ENCODE data around the gene SRSF5. TPM values are rescaled to one million over a fixed set of nuclear protein-coding genes. Genes with fewer than 3 reads are reported as not detected.

The SRSF5 gene
- total and polyA plus RNA-seq, 2 donors (not counting 3 experiments of a cell fraction or from before 2014, with no cell fraction given): 192 to 253 TPM

GRCh38 chr14:69797573-69798338, 30.8 kb downstream of the SRSF5 start:
- ChIA-PET CTCF (interaction anchor here (1.4 kb wide), 1 partner anchor 20 kb away, joined by 6 read pairs; no protein-coding TSS in a partner anchor), POLR2A (no interaction called here)
- H3K79me2 ChIP-seq (ENCODE audit: control insufficient read depth, insufficient read depth, low read length): no peaks in the 10 kb centered on the region
- no peak overlapping the region for H3K27ac ChIP-seq (ENCODE audit: insufficient read depth, low read depth, low read length)
- TF ChIP-seq POLR2AphosphoS5 (IDR thresholded peaks at IDR 0.05; ENCODE audit: insufficient read depth, low read depth, low read length): no peak
- no peak for TF ChIP-seq GATA2 (IDR thresholded peaks at IDR 0.05; ENCODE audit: insufficient read depth, insufficient read length, low read depth, low read length)
- TF ChIP-seq, protein P1, sequence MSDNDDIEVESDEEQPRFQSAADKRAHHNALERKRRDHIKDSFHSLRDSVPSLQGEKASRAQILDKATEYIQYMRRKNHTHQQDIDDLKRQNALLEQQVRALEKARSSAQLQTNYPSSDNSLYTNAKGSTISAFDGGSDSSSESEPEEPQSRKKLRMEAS (IDR thresholded peaks at IDR 0.05; ENCODE audit: insufficient read depth, insufficient read length): no peak
- TF ChIP-seq JUN (IDR thresholded peaks at IDR 0.05; ENCODE audit: borderline replicate concordance, insufficient read depth, insufficient read length, low read depth): no peak
- no peak for TF ChIP-seq CTCF (IDR thresholded peaks at IDR 0.05; ENCODE audit: extremely low read depth in 1 of 2, insufficient read depth in 1 of 2, low read depth in 1 of 2, low read length in 2 of 2)
- no peak for TF ChIP-seq MYC (IDR thresholded peaks at IDR 0.05; ENCODE audit: low read depth, low read length)
- TF ChIP-seq POLR2A (IDR thresholded peaks at IDR 0.05; ENCODE audit: low read depth, low read length): no peak
- TF ChIP-seq EZH2 (IDR thresholded peaks at IDR 0.05; ENCODE audit: borderline replicate concordance, low read depth, low read length, severe bottlenecking): no peak
- no peak for TF ChIP-seq FOS (IDR thresholded peaks at IDR 0.05; ENCODE audit: borderline replicate concordance, insufficient read depth, low read length)
- H2AFZ ChIP-seq (ENCODE audit: low read depth, low read length): no peak overlapping the region
- no peaks in the 10 kb centered on the region for H4K20me1 ChIP-seq (replicated peaks; ENCODE audit: control insufficient read depth, extremely low read depth, insufficient read depth, low read length)
- no peak overlapping the region for H3K9ac ChIP-seq (replicated peaks; ENCODE audit: extremely low read depth, insufficient read depth, low read length)
- H3K4me1 ChIP-seq (ENCODE audit: control insufficient read depth, extremely low read depth, insufficient read depth, low read length): no peaks in the 10 kb centered on the region
- H3K36me3 ChIP-seq (ENCODE audit: control insufficient read depth in 2 of 2, extremely low read depth in 1 of 2, insufficient read depth in 2 of 2, low read length in 2 of 2): no peaks in the 10 kb centered on the region
- FAIRE-seq (no peak), DNase-seq (ENCODE audit: low read depth, low spot score) (no peak)
- H3K27me3 ChIP-seq (ENCODE audit: control insufficient read depth in 2 of 2, insufficient read depth in 2 of 2, low read length in 2 of 2): peaks cover 0 to 6% of the 10 kb centered on the region in 2 experiments
- BruUV-seq (replicated peaks): no TSS peak
- no peak overlapping the region for H3K4me3 ChIP-seq (replicated peaks in 1 of 3; ENCODE audit: insufficient read depth in 1 of 3, low read depth in 1 of 3, low read length in 3 of 3)
- no peak overlapping the region for H3K4me2 ChIP-seq (ENCODE audit: insufficient read depth, low read length)
- dilution Hi-C loops (cut with MboI; ENCODE audit: extremely low pct_ligation_motif_present, low sequenced_read_pairs): no loop called here
- no peaks in the 10 kb centered on the region for H3K9me1 ChIP-seq (replicated peaks; ENCODE audit: control insufficient read depth, extremely low read depth, insufficient read depth, low read length)
- no peaks in the 10 kb centered on the region for H3K9me3 ChIP-seq (replicated peaks; ENCODE audit: control insufficient read depth, insufficient read depth, low read length)
- intact Hi-C loops (cut with micrococcal nuclease): no loop called here

Data from endothelial cell of umbilical vein (primary cell).